Pancreas (tissue), 10 donors: ENCODE data around the gene CAPN8. TPM values are rescaled to one million over a fixed set of nuclear protein-coding genes. Genes with fewer than 3 reads are reported as not detected.

Experiments
- ATAC-seq, 4 donors: fragments of 200-7000 bp; cut with Tn5 transposase; one replicate each; pipeline versions ENCODE4 v1.8.0 to v1.9.1; 2020; ENCODE audit warnings: mild to moderate bottlenecking in 4 of 4, moderate library complexity in 4 of 4
- DNase-seq, 6 donors: peaks; one replicate each; pipeline ENCODE4 v3.0.0-alpha.2; 2020
- FAIRE-seq: peaks from 2 replicates; lab custom pipeline; 2012; peaks lifted over from hg19 to GRCh38; lab: Jason Lieb, UNC
- H3K27ac ChIP-seq, 4 donors: fragments of 200-600 bp; sonication (generic); 1 replicate in 3 of 4; 2 replicates in 1 of 4; pipeline versions ENCODE4 v1.5.0 to v1.8.0; 2020
- H3K27me3 ChIP-seq, 4 donors: fragments of 200-600 bp; one replicate each; pipeline ENCODE4 v1.8.0; 2021
- H3K36me3 ChIP-seq, 3 donors: fragments of 200-600 bp; sonication (generic) in 1 of 3; one replicate each; pipeline versions ENCODE4 v1.5.0 to v1.8.0; 2020 to 2021
- H3K4me1 ChIP-seq, 3 donors: fragments of 200-600 bp; one replicate each; pipeline ENCODE4 v1.8.0; 2021
- H3K4me3 ChIP-seq, 4 donors: fragments of 200-600 bp; sonication (generic) in 2 of 4; one replicate each; pipeline versions ENCODE4 v1.5.0 to v1.8.0; 2020 to 2021
- H3K9me3 ChIP-seq, 4 donors: fragments of 200-600 bp; one replicate each; pipeline ENCODE4 v1.8.0; 2021
- CTCF ChIP-seq, 4 donors: fragments of 200-600 bp; sonication (generic) in 3 of 4; IDR thresholded peaks; one replicate each; pipeline versions ENCODE4 v1.5.0 to v1.8.0; 2021; ENCODE audit warnings: antibody characterized with exemption in 4 of 4
- WGBS, 2 donors: extraction: QIAGEN DNeasy Blood & Tissue Kit; methylation state at CpG; one replicate each; pipeline ENCODE4 v1.1.7; 2013; 5-methylcytosine and 5-hydroxymethylcytosine counted together
- intact Hi-C, 3 donors: fragments of 100-400 bp; cut with DNase I; formaldehyde crosslinking; loops; one replicate each; pipeline versions ENCODE4 v1.11.1 to v1.14.2; 2022
- polyA plus RNA-seq, 2 donors: library from polyadenylated mRNA; stranded (reverse); fragments of 200-250 nt; gene quantifications; one replicate each; pipeline ENCODE4 v1.2.3, GENCODE V29; 2013
- total RNA-seq, 6 donors: library from RNA; stranded (reverse); fragmentation: NEBNext Ultra II Directional in 4 of 6; extraction: Animal tissue kit (Norgen Biotek cat#: 25700) in 4 of 6; gene quantifications; one replicate each; pipeline versions ENCODE4 v1.2.1 to v1.2.4, GENCODE V29; 2021 to 2023
- donor health status: healthy with polysubstance abuse.
- donor health status: DM: no; HTN: no; CAD: no; lungs with moderate emphysema.
- donor health status: DM: no; HTN: no; CAD: no.
- donor health status: control.
- donor health status: control.
- donor health status: Bipolar disorder and iron deficiency.
- donor health status: DM: yes; HTN: yes; CAD: no.
- donor health status: DM: no; HTN: no; CAD: no.
- donor health status: DM: no; HTN: no; CAD: no.
- donor health status: DM: yes; HTN: yes; CAD: no.

The CAPN8 gene
- total and polyA plus RNA-seq, 8 donors, result 0.67 to 12.5 (median 1.9) TPM

- no peaks in the 10 kb centered on the region for H3K27me3 ChIP-seq
- no peak for DNase-seq
- intact Hi-C loops, result no loop called here
- FAIRE-seq, result no peak
- TF ChIP-seq CTCF (IDR thresholded peaks at IDR 0.05), result no peak
- H3K9me3 ChIP-seq, result no peaks in the 10 kb centered on the region
- WGBS, 2 donors, result 70 to 74% methylated on average over 3 of the region's 3 CpGs
- ATAC-seq, result no peak
- no peaks in the 10 kb centered on the region for H3K36me3 ChIP-seq
- H3K27ac ChIP-seq, result no peak overlapping the region
- no peak overlapping the region for H3K4me3 ChIP-seq
- H3K4me1 ChIP-seq, result no peaks in the 10 kb centered on the region
Observed at GRCh38 chr1:223551610-223552009, 113.9 kb downstream of the CAPN8 start.

GRCh38 chr1:223549740-223550139, 115.8 kb downstream of the CAPN8 start:
- TF ChIP-seq CTCF (IDR thresholded peaks at IDR 0.05), result no peak
- FAIRE-seq, result no peak
- no peaks in the 10 kb centered on the region for H3K27me3 ChIP-seq
- intact Hi-C loops, result no loop called here
- no peak overlapping the region for H3K27ac ChIP-seq
- no peaks in the 10 kb centered on the region for H3K36me3 ChIP-seq
- no peak overlapping the region for H3K4me3 ChIP-seq
- no peak for DNase-seq
- 79 to 80% methylated on average over 1 of the region's 1 CpG for WGBS, 2 donors
- H3K9me3 ChIP-seq, result no peaks in the 10 kb centered on the region
- no peak for ATAC-seq
- no peaks in the 10 kb centered on the region for H3K4me1 ChIP-seq

- Histone ChIP-seq H3K9me3 (no peaks in the 10 kb centered on the region), H3K27me3 (no peaks in the 10 kb centered on the region), H3K4me3 (no peak overlapping the region), H3K4me1 (no peaks in the 10 kb centered on the region), H3K27ac (no peak overlapping the region), H3K36me3 (no peaks in the 10 kb centered on the region)
- 78 to 84% methylated on average over 7 of the region's 7 CpGs for whole genome bisulfite sequencing, 2 donors
- FAIRE-seq, result no peak
- no peak for ATAC-seq
- TF ChIP-seq CTCF (IDR thresholded peaks at IDR 0.05), result no peak
- intact Hi-C loops, result no loop called here
- no peak for DNase-seq
Observed at GRCh38 chr1:223547316-223548114, 118.0 kb downstream of the CAPN8 start.

GRCh38 chr1:223545343-223545742, 120.2 kb downstream of the CAPN8 start:
- H3K27ac ChIP-seq, result no peak overlapping the region
- FAIRE-seq, result no peak
- no peaks in the 10 kb centered on the region for H3K36me3 ChIP-seq
- H3K4me1 ChIP-seq, result no peaks in the 10 kb centered on the region
- H3K9me3 ChIP-seq, result no peaks in the 10 kb centered on the region
- no peaks in the 10 kb centered on the region for H3K27me3 ChIP-seq
- intact Hi-C loops, result no loop called here
- TF ChIP-seq CTCF (IDR thresholded peaks at IDR 0.05), result no peak
- no peak for DNase-seq
- ATAC-seq, result no peak
- no peak overlapping the region for H3K4me3 ChIP-seq
- WGBS, 2 donors, result 49 to 59% methylated on average over 4 of the region's 4 CpGs

GRCh38 chr1:223543560-223543959, 121.9 kb downstream of the CAPN8 start:
- intact Hi-C loops, result no loop called here
- Histone ChIP-seq H3K36me3 (no peaks in the 10 kb centered on the region), H3K4me1 (no peaks in the 10 kb centered on the region), H3K9me3 (no peaks in the 10 kb centered on the region), H3K27me3 (no peaks in the 10 kb centered on the region), H3K27ac (no peak overlapping the region), H3K4me3 (no peak overlapping the region)
- DNase-seq (no peak), FAIRE-seq (no peak), ATAC-seq (no peak)
- 77 to 78% methylated on average over 4 of the region's 4 CpGs for WGBS, 2 donors
- no peak for TF ChIP-seq CTCF (IDR thresholded peaks at IDR 0.05)
